Stimulated activated CD4-positive, alpha-beta T cell treated with anti-CD3 and anti-CD28 coated beads, TNF-alpha, amount 100 ng/mL, for 4 hours (primary cell): Measurements from ENCODE around the gene GAGE10.
"Not testable (repeated sequence)": the region's sequence is repeated elsewhere in the genome, so short reads cannot be mapped to it uniquely, and the experiment has no call there.

Experiments
- DNase-seq, 3 experiments: peaks; one replicate each; pipeline ENCODE4 v3.0.0-alpha.2; 2020; ENCODE audit warnings: low read depth in 3 of 3

Gene GAGE10

GRCh38 chrX:49276207-49276606 is 27.2 kb upstream of the GAGE10 start:
- DNase-seq, result no peak

- no peak for DNase-seq
Measured at GRCh38 chrX:49276671-49277534, 26.5 kb upstream of the GAGE10 start.

GRCh38 chrX:49277535-49277830 is 26.0 kb upstream of the GAGE10 start:
- DNase-seq, result no peak

GRCh38 chrX:49278081-49278480 is 25.4 kb upstream of the GAGE10 start:
- DNase-seq, result no peak

GRCh38 chrX:49282647-49283011 is 20.8 kb upstream of the GAGE10 start:
- no peak for DNase-seq

- DNase-seq, result no peak
Measured at GRCh38 chrX:49284212-49284611, 19.2 kb upstream of the GAGE10 start.

- no peak for DNase-seq
Measured at GRCh38 chrX:49286136-49286535, 17.3 kb upstream of the GAGE10 start.

- no peak for DNase-seq
Measured at GRCh38 chrX:49286581-49286980, 16.9 kb upstream of the GAGE10 start.

- DNase-seq, result no peak
Measured at GRCh38 chrX:49287665-49288064, 15.8 kb upstream of the GAGE10 start.

GRCh38 chrX:49290215-49290614 is 13.2 kb upstream of the GAGE10 start:
- no peak for DNase-seq

- peak in 2 of 3 experiments; percentile 40 to 45 for DNase-seq
Measured at GRCh38 chrX:49291615-49292337, 11.7 kb upstream of the GAGE10 start.

- no peak for DNase-seq
Measured at GRCh38 chrX:49292400-49293362, 10.8 kb upstream of the GAGE10 start.

- DNase-seq, result not testable (repeated sequence)
Measured at GRCh38 chrX:49299293-49299692, 4.2 kb upstream of the GAGE10 start.

GRCh38 chrX:49300703-49301102 is 2.7 kb upstream of the GAGE10 start:
- no peak for DNase-seq

- not testable (repeated sequence) for DNase-seq
Measured at GRCh38 chrX:49307775-49308174, 4.3 kb downstream of the GAGE10 start.

- no peak for DNase-seq
Measured at GRCh38 chrX:49308604-49309269, 5.3 kb downstream of the GAGE10 start.

GRCh38 chrX:49309401-49309981 is 6.0 kb downstream of the GAGE10 start:
- DNase-seq, result no peak

GRCh38 chrX:49310371-49310770 is 6.9 kb downstream of the GAGE10 start:
- no peak for DNase-seq

- no peak for DNase-seq
Measured at GRCh38 chrX:49312176-49312575, 8.7 kb downstream of the GAGE10 start.

- no peak for DNase-seq
Measured at GRCh38 chrX:49316085-49316484, 12.6 kb downstream of the GAGE10 start.

GRCh38 chrX:49321737-49322136 is 18.3 kb downstream of the GAGE10 start, which contains the start of gene GAGE12J:
Gene GAGE12J, plus strand, starts transcription at chrX:49322037. Its CDS starts 1,157 bp downstream, at chrX:49323194.
- not testable (repeated sequence) for DNase-seq
